HCT116 (cell line): ENCODE data around the gene MBNL2. TPM values are rescaled to one million over a fixed set of nuclear protein-coding genes. Genes with fewer than 3 reads are reported as not detected.

Experiments used
- ATAC-seq: fragments of 200-7000 bp; cut with Tn5 transposase; 2 replicates; pipeline ENCODE4 v1.9.1; 2020; ENCODE audit warnings: mild to moderate bottlenecking, moderate library complexity
- BruUV-seq: library from RNA; stranded (reverse); fragments of 400-500 nt; replicated peaks from 2 replicates; lab custom pipeline; 2021; lab: Mats Ljungman, UMichigan
- CTCF ChIA-PET: fragments of 300-600 bp; sonication (Branson Sonifier 250); formaldehyde crosslinking; loops from one replicate; lab custom pipeline; 2021; ENCODE audit warnings: antibody characterized with exemption; lab: Charles Lee
- POLR2A ChIA-PET: fragments of 300-600, 350-600 bp; sonication (Branson Sonifier 250); formaldehyde crosslinking; loops from one replicate; lab custom pipeline; 2021; ENCODE audit warnings: antibody characterized with exemption; lab: Charles Lee
- RAD21 ChIA-PET, 2 experiments: fragments of 300-600 bp; sonication (Branson Sonifier 250); formaldehyde crosslinking; loops; one replicate each; lab custom pipeline; 2023; ENCODE audit warnings: low total read pairs in 2 of 2; ENCODE audit not compliant: uncharacterized antibody in 2 of 2, unreplicated experiment in 2 of 2, low non-redundant PET in 1 of 2; lab: Charles Lee
- DNase-seq: peaks from one replicate; pipeline ENCODE4 v3.0.0-alpha.2; 2010; ENCODE audit warnings: low read depth, low spot score
- H2AFZ ChIP-seq: fragments of 200-600 bp; shearing (Covaris generic), sonication (generic); 2 replicates; pipeline ENCODE4 v1.6.1; 2017; ENCODE audit warnings: low read depth, mixed run types, mixed read lengths, antibody characterized with exemption, low read length; ENCODE audit not compliant: poor library complexity, severe bottlenecking
- H3K27ac ChIP-seq: 2 replicates; pipeline ENCODE4 v1.5.1; 2012; ENCODE audit warnings: low read depth, low read length
- H3K27me3 ChIP-seq: fragments of 200-600 bp; sonication (generic); 2 replicates; pipeline ENCODE4 v1.6.1; 2016; ENCODE audit warnings: mixed run types, low read length, mixed read lengths; ENCODE audit not compliant: insufficient read depth
- H3K36me3 ChIP-seq, 2 experiments: fragments of 200-500 bp in 1 of 2; fragments of 200-600 bp in 1 of 2; sonication (Bioruptor generic) in 1 of 2; sonication (generic) in 1 of 2; 2 replicates each; pipeline versions ENCODE4 v1.5.1 to v1.6.1; 2014 to 2016; ENCODE audit warnings: low read length in 2 of 2, inconsistent platforms in 1 of 2, mixed read lengths in 1 of 2, mixed run types in 1 of 2; ENCODE audit not compliant: insufficient read depth in 2 of 2, control insufficient read depth in 1 of 2
- H3K4me1 ChIP-seq, 2 experiments: fragments of 200-600 bp in 1 of 2; sonication (generic) in 1 of 2; 2 replicates each; pipeline versions ENCODE4 v1.5.1 to v1.6.1; 2012 to 2017; ENCODE audit warnings: low read length in 2 of 2, inconsistent platforms in 1 of 2, mild to moderate bottlenecking in 1 of 2, mixed read lengths in 1 of 2, mixed run types in 1 of 2, moderate library complexity in 1 of 2; ENCODE audit not compliant: insufficient read depth in 2 of 2, control insufficient read depth in 1 of 2
- H3K4me2 ChIP-seq: fragments of 200-600 bp; sonication (generic); 2 replicates; pipeline ENCODE4 v1.6.1; 2017; ENCODE audit warnings: mixed run types, low read length, mixed read lengths
- H3K4me3 ChIP-seq, 2 experiments: fragments of 200-600 bp in 1 of 2; sonication (generic) in 1 of 2; replicated peaks in 1 of 2; 2 replicates each; pipeline ENCODE4 v1.5.1; 2011 to 2016; ENCODE audit warnings: low read length in 2 of 2, control low read depth in 1 of 2, low read depth in 1 of 2, mild to moderate bottlenecking in 1 of 2, mixed read lengths in 1 of 2, mixed run types in 1 of 2
- H3K79me2 ChIP-seq: fragments of 200-600 bp; sonication (generic); 2 replicates; pipeline ENCODE4 v1.6.1; 2017; ENCODE audit warnings: mild to moderate bottlenecking, mixed run types, low read length, moderate library complexity, mixed read lengths; ENCODE audit not compliant: insufficient read depth
- H3K9ac ChIP-seq: fragments of 200-600 bp; sonication (generic); 2 replicates; pipeline ENCODE4 v1.6.1; 2016; ENCODE audit warnings: low read length, mixed read lengths
- H3K9me2 ChIP-seq: fragments of 200-600 bp; sonication (generic), shearing (Covaris generic); 2 replicates; pipeline ENCODE4 v1.6.1; 2017; ENCODE audit warnings: mixed run types, mild to moderate bottlenecking, moderate library complexity; ENCODE audit not compliant: insufficient read depth
- H3K9me3 ChIP-seq, 2 experiments: fragments of 200-500 bp in 1 of 2; fragments of 200-600 bp in 1 of 2; sonication (Bioruptor generic) in 1 of 2; sonication (generic) in 1 of 2; 2 replicates each; pipeline ENCODE4 v1.6.1; 2014 to 2017; ENCODE audit warnings: low read length in 2 of 2, mixed read lengths in 2 of 2, inconsistent platforms in 1 of 2, low read depth in 1 of 2, mild to moderate bottlenecking in 1 of 2, mixed run types in 1 of 2, moderate library complexity in 1 of 2; ENCODE audit not compliant: control insufficient read depth in 1 of 2, insufficient read depth in 1 of 2
- H4K20me1 ChIP-seq: fragments of 200-600 bp; sonication (generic), shearing (Covaris generic); 2 replicates; pipeline ENCODE4 v1.6.1; 2017; ENCODE audit warnings: mixed run types, mild to moderate bottlenecking, moderate library complexity; ENCODE audit not compliant: insufficient read depth
- CEBPB ChIP-seq: IDR thresholded peaks from 2 replicates; pipeline ENCODE4 v1.6.1; 2012; ENCODE audit warnings: low read depth
- CTCF ChIP-seq, 3 experiments: fragments of 200-600 bp in 1 of 3; sonication (generic) in 1 of 3; IDR thresholded peaks in 2 of 3; conservative IDR thresholded peaks in 1 of 3; 2 replicates each; pipeline ENCODE4 v1.5.1; 2012 to 2017; ENCODE audit warnings: low read depth in 2 of 3, low read length in 2 of 3, antibody characterized with exemption in 1 of 3, borderline replicate concordance in 1 of 3, control low read depth in 1 of 3, mild to moderate bottlenecking in 1 of 3, mixed read lengths in 1 of 3, mixed run types in 1 of 3, moderate library complexity in 1 of 3; ENCODE audit not compliant: insufficient read depth in 1 of 3
- ELF1 ChIP-seq: IDR thresholded peaks from 2 replicates; pipeline ENCODE4 v1.6.1; 2012; ENCODE audit warnings: low read depth, borderline replicate concordance
- EZH2 ChIP-seq: fragments of 200-600 bp; sonication (generic); IDR thresholded peaks from 2 replicates; pipeline ENCODE4 v1.6.1; 2017; ENCODE audit warnings: antibody characterized with exemption, mixed run types
- JUND ChIP-seq: IDR thresholded peaks from 2 replicates; pipeline ENCODE4 v1.6.1; 2012
- SP1 ChIP-seq: IDR thresholded peaks from 2 replicates; pipeline ENCODE4 v1.6.1; 2012; ENCODE audit warnings: low read depth
- SRF ChIP-seq: IDR thresholded peaks from 2 replicates; pipeline ENCODE4 v1.6.1; 2012; ENCODE audit warnings: low read depth
- ZFX ChIP-seq: fragments of 450-650 bp; IDR thresholded peaks from 2 replicates; pipeline ENCODE4 v1.6.1; 2017
- intact Hi-C: fragments of 100-400 bp; cut with micrococcal nuclease; formaldehyde crosslinking; loops from 2 replicates; pipeline ENCODE4 v1.10.0; 2022
- total RNA-seq: library from RNA; stranded (reverse); gene quantifications from one replicate; pipeline ENCODE4 v1.2.1, GENCODE V29; 2021; ENCODE audit not compliant: unreplicated experiment
- TF ChIP-seq, protein P1 (sequence below): IDR thresholded peaks from 2 replicates; pipeline ENCODE4 v1.6.1; 2012; ENCODE audit warnings: low read depth

Gene MBNL2
- total RNA-seq, 1 experiment from 2014 or later = 73.9 TPM

- TF ChIP-seq CTCF (IDR thresholded peaks at IDR 0.05 in 2 of 3, conservative IDR thresholded peaks at IDR 0.05 in 1 of 3; ENCODE audit: borderline replicate concordance in 1 of 3, insufficient read depth in 1 of 3, low read depth in 2 of 3, low read length in 2 of 3) = no peak
- TF ChIP-seq CEBPB = no peak
- no peak for TF ChIP-seq ZFX
- TF ChIP-seq, protein P1, sequence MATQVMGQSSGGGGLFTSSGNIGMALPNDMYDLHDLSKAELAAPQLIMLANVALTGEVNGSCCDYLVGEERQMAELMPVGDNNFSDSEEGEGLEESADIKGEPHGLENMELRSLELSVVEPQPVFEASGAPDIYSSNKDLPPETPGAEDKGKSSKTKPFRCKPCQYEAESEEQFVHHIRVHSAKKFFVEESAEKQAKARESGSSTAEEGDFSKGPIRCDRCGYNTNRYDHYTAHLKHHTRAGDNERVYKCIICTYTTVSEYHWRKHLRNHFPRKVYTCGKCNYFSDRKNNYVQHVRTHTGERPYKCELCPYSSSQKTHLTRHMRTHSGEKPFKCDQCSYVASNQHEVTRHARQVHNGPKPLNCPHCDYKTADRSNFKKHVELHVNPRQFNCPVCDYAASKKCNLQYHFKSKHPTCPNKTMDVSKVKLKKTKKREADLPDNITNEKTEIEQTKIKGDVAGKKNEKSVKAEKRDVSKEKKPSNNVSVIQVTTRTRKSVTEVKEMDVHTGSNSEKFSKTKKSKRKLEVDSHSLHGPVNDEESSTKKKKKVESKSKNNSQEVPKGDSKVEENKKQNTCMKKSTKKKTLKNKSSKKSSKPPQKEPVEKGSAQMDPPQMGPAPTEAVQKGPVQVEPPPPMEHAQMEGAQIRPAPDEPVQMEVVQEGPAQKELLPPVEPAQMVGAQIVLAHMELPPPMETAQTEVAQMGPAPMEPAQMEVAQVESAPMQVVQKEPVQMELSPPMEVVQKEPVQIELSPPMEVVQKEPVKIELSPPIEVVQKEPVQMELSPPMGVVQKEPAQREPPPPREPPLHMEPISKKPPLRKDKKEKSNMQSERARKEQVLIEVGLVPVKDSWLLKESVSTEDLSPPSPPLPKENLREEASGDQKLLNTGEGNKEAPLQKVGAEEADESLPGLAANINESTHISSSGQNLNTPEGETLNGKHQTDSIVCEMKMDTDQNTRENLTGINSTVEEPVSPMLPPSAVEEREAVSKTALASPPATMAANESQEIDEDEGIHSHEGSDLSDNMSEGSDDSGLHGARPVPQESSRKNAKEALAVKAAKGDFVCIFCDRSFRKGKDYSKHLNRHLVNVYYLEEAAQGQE = no peak
- TF ChIP-seq SRF = no peak
- no peak for TF ChIP-seq JUND
Measured at GRCh38 chr13:97367016-97367822, 145.1 kb downstream of the MBNL2 start (continued).

GRCh38 chr13:97369261-97369893, 147.2 kb downstream of the MBNL2 start:
- H3K4me1 ChIP-seq = no peaks in the 10 kb centered on the region
- no peaks in the 10 kb centered on the region for H4K20me1 ChIP-seq
- H3K9me2 ChIP-seq = no peaks in the 10 kb centered on the region
- RAD21 ChIA-PET = no interaction called here
- no peaks in the 10 kb centered on the region for H3K9me3 ChIP-seq
- H3K79me2 ChIP-seq = no peaks in the 10 kb centered on the region
- H3K4me2 ChIP-seq = no peak overlapping the region
- no TSS peak for BruUV-seq
- TF ChIP-seq ZFX (no peak), CTCF (IDR thresholded peaks at IDR 0.05 in 2 of 3, conservative IDR thresholded peaks at IDR 0.05 in 1 of 3; ENCODE audit: borderline replicate concordance in 1 of 3, insufficient read depth in 1 of 3, low read depth in 2 of 3, low read length in 2 of 3) (no peak), SP1 (no peak), EZH2 (no peak), ELF1 (no peak)
- intact Hi-C loops = no loop called here
- no peak overlapping the region for H2AFZ ChIP-seq
- POLR2A ChIA-PET = interaction anchor here (0.6 kb wide), 1 partner anchor 894 kb away, joined by 3 read pairs; no protein-coding TSS in a partner anchor
- no peak for ATAC-seq
- H3K36me3 ChIP-seq = 0 out of 4 replicates have a peak, but pooled peaks cover 3% of the 10 kb centered on the region in 2 experiments
- H3K9ac ChIP-seq = no peak overlapping the region
- no peak for DNase-seq
- no peak overlapping the region for H3K4me3 ChIP-seq
- CTCF ChIA-PET = interaction anchor here (1.9 kb wide), 1 partner anchor 10 kb away, joined by 5 read pairs; no protein-coding TSS in a partner anchor
- no peak overlapping the region for H3K27ac ChIP-seq
- H3K27me3 ChIP-seq = no peaks in the 10 kb centered on the region
